A673 (cell line): Measurements from ENCODE around the gene IFITM1. TPM values are rescaled to one million over a fixed set of nuclear protein-coding genes. Genes with fewer than 3 reads are reported as not detected.

Experiments used
- BruUV-seq: library from RNA; stranded (reverse); fragments of 400-500 nt; replicated peaks from 2 replicates; lab custom pipeline; 2021; lab: Mats Ljungman, UMichigan
- CTCF ChIA-PET: fragments of 300-600 bp; sonication (Branson Sonifier 250); formaldehyde crosslinking; loops from one replicate; lab custom pipeline; 2022; ENCODE audit warnings: antibody characterized with exemption; lab: Charles Lee
- POLR2A ChIA-PET: fragments of 300-600 bp; sonication (Branson Sonifier 250); formaldehyde crosslinking; loops from one replicate; lab custom pipeline; 2022; ENCODE audit warnings: antibody characterized with exemption; ENCODE audit not compliant: low non-redundant PET; lab: Charles Lee
- DNase-seq: peaks from one replicate; pipeline ENCODE4 v3.0.0-alpha.2; 2015; ENCODE audit warnings: low spot score
- H3K27ac ChIP-seq: fragments of 200-600 bp; sonication (generic); 2 replicates; pipeline ENCODE4 v1.5.1; 2016; ENCODE audit warnings: mixed run types, low read depth, mild to moderate bottlenecking, mixed read lengths, antibody characterized with exemption, low read length; ENCODE audit not compliant: poor library complexity, severe bottlenecking
- H3K27me3 ChIP-seq: fragments of 200-600 bp; sonication (generic); replicated peaks from 2 replicates; pipeline ENCODE4 v1.6.1; 2017; ENCODE audit warnings: mixed run types, low read depth, mild to moderate bottlenecking, mixed read lengths, antibody characterized with exemption, low read length; ENCODE audit not compliant: insufficient read depth, poor library complexity
- H3K36me3 ChIP-seq: fragments of 200-600 bp; sonication (generic); 2 replicates; pipeline ENCODE4 v1.6.1; 2016; ENCODE audit warnings: mixed run types, mild to moderate bottlenecking, mixed read lengths, antibody characterized with exemption, low read length; ENCODE audit not compliant: insufficient read depth, poor library complexity, severe bottlenecking
- H3K4me1 ChIP-seq: fragments of 200-600 bp; sonication (generic); 2 replicates; pipeline ENCODE4 v1.6.1; 2017; ENCODE audit warnings: mixed run types, mild to moderate bottlenecking, mixed read lengths, antibody characterized with exemption, low read length; ENCODE audit not compliant: insufficient read depth, poor library complexity, severe bottlenecking
- H3K4me3 ChIP-seq: fragments of 200-600 bp; sonication (generic); 2 replicates; pipeline ENCODE4 v1.5.1; 2016; ENCODE audit warnings: low read depth, mixed run types, mild to moderate bottlenecking, mixed read lengths, low read length; ENCODE audit not compliant: poor library complexity, severe bottlenecking
- H3K9me3 ChIP-seq: fragments of 200-600 bp; sonication (generic); 2 replicates; pipeline ENCODE4 v1.6.1; 2016; ENCODE audit warnings: mixed run types, low read depth, mild to moderate bottlenecking, mixed read lengths, antibody characterized with exemption, low read length; ENCODE audit not compliant: poor library complexity, severe bottlenecking
- EZH2 ChIP-seq: fragments of 200-600 bp; sonication (generic); IDR thresholded peaks from 2 replicates; pipeline ENCODE4 v1.6.1; 2017; ENCODE audit warnings: borderline replicate concordance, low read depth, mild to moderate bottlenecking, mixed read lengths, antibody characterized with exemption, low read length; ENCODE audit not compliant: poor library complexity, severe bottlenecking
- intact Hi-C: fragments of 100-400 bp; cut with micrococcal nuclease; formaldehyde crosslinking; loops from one replicate; pipeline ENCODE4 v1.10.0; 2022; ENCODE audit not compliant: unreplicated experiment
- total RNA-seq: library from RNA; stranded (reverse); gene quantifications from 2 replicates; pipeline ENCODE4 v1.2.3, GENCODE V29; 2021
- TF ChIP-seq, protein P1 (sequence below): fragments of 300-800, 200-600 bp; sonication (generic); conservative IDR thresholded peaks from 2 replicates; pipeline ENCODE4 v1.5.1; 2017; ENCODE audit warnings: low read depth, mild to moderate bottlenecking, antibody characterized with exemption, low read length, moderate library complexity, mixed read lengths

IFITM1 gene
- total RNA-seq, 1 experiment from 2014 or later, result 24.4 TPM

DNA sequence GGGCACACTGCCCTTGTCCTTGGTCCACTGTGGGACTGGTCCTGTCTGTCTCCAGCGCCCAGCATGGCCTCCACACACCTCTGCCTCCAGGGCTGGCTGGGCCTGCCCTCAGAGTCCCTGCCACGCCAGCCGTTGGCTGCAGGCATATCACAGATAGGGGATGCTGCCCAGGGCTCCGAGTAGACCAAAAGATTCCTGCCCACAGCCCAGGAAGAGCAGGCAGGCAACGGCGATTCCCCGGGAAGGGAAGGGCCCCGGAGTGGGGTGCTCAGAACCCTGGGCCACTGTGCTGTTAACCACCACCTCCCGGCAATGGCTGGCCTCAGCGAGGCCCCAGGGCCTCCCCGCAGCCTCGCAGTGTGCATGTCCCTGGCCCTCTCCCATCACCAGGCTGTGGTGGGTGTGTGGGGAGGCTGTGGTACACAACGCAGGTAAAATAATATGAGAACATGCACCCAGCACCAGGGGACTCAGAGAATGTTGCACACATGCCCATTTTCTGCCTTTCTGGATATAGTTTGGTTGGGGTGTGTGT, 16.7 kb upstream of the IFITM1 start:
- CTCF ChIA-PET, result no interaction called here
- DNase-seq, result no peak

GRCh38 chr11:297586-298405, 16.0 kb upstream of the IFITM1 start:
- no peak overlapping the region for H3K27ac ChIP-seq
- ChIA-PET POLR2A (no interaction called here), CTCF (no interaction called here)
- no peak for DNase-seq
- H3K9me3 ChIP-seq, result no peaks in the 10 kb centered on the region
- no peak for TF ChIP-seq EZH2
- TF ChIP-seq, protein P1, sequence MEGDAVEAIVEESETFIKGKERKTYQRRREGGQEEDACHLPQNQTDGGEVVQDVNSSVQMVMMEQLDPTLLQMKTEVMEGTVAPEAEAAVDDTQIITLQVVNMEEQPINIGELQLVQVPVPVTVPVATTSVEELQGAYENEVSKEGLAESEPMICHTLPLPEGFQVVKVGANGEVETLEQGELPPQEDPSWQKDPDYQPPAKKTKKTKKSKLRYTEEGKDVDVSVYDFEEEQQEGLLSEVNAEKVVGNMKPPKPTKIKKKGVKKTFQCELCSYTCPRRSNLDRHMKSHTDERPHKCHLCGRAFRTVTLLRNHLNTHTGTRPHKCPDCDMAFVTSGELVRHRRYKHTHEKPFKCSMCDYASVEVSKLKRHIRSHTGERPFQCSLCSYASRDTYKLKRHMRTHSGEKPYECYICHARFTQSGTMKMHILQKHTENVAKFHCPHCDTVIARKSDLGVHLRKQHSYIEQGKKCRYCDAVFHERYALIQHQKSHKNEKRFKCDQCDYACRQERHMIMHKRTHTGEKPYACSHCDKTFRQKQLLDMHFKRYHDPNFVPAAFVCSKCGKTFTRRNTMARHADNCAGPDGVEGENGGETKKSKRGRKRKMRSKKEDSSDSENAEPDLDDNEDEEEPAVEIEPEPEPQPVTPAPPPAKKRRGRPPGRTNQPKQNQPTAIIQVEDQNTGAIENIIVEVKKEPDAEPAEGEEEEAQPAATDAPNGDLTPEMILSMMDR, result no peak
- H3K27me3 ChIP-seq, result no peaks in the 10 kb centered on the region
- intact Hi-C loops, result no loop called here
- no TSS peak for BruUV-seq
- no peaks in the 10 kb centered on the region for H3K36me3 ChIP-seq
- H3K4me3 ChIP-seq, result no peak overlapping the region
- H3K4me1 ChIP-seq, result no peaks in the 10 kb centered on the region

More for the DNA sequence above, 16.7 kb upstream of the IFITM1 start:
- H3K9me3 ChIP-seq, result no peaks in the 10 kb centered on the region
- no TSS peak for BruUV-seq
- intact Hi-C loops, result no loop called here
- no peaks in the 10 kb centered on the region for H3K36me3 ChIP-seq
- H3K4me3 ChIP-seq, result no peak overlapping the region
- no peak overlapping the region for H3K27ac ChIP-seq
- no peak for TF ChIP-seq EZH2
- TF ChIP-seq, protein P1, result no peak
- H3K27me3 ChIP-seq, result no peaks in the 10 kb centered on the region
- POLR2A ChIA-PET, result no interaction called here
- no peaks in the 10 kb centered on the region for H3K4me1 ChIP-seq

- no TSS peak for BruUV-seq
- no peak for DNase-seq
- H3K4me3 ChIP-seq, result no peak overlapping the region
- no peaks in the 10 kb centered on the region for H3K27me3 ChIP-seq
- ChIA-PET POLR2A (no interaction called here), CTCF (no interaction called here)
- no peak overlapping the region for H3K27ac ChIP-seq
- intact Hi-C loops, result no loop called here
- H3K9me3 ChIP-seq, result no peaks in the 10 kb centered on the region
- no peak for TF ChIP-seq EZH2
- TF ChIP-seq, protein P1, result no peak
- no peaks in the 10 kb centered on the region for H3K36me3 ChIP-seq
- no peaks in the 10 kb centered on the region for H3K4me1 ChIP-seq
These were observed 15.3 kb upstream of the IFITM1 start for GRCh38 chr11:298406-299065.
